ENCODE measurements around the gene TM9SF3. TPM values are rescaled to one million over a fixed set of nuclear protein-coding genes. Genes with fewer than 3 reads are reported as not detected.

Gene TM9SF3

DNA sequence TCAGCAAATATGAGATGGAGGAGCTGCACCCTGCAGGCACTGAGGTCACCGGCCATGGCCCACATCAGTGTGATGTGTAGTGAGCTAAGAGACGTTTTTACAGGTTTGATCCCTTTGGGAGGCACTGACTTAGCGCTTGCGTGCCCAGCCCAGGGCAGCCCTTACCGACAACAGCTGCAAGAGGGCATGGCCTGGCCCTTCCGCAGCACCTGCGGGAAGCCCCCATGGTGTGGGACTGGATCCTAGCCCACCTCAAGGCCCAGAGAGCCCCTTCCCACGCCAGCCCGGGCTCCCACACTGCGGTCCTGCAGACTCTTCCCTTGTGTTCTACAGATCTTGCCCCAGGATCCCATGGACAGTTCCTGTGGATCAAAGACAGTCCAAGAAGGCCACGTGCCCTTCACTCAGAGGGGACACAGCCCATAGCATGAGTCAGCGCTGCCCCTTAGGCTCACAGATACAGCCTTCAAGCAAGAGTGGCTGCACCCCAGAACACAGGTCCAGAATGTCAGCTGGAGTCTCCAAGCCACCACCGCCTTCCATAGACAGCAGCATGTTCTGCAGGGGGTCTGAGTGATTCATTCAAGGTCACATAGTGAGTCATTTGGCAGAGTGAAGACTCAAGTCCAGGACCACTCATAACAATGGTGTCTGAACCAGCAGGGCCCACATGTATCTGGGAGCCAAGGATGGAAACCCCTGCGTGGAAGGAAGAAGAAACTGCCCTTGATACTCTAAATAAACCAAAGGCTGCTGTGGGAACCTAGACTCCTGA is 98.5 kb downstream of the TM9SF3 start:
- no peaks in the 10 kb centered on the region for H3K36me3 ChIP-seq (ENCODE audit: insufficient read depth, low read length)
- H3K4me3 ChIP-seq (ENCODE audit: low read length) = no peak overlapping the region
- no peaks in the 10 kb centered on the region for H3K4me1 ChIP-seq (ENCODE audit: control insufficient read depth, insufficient read depth, low read length)
- no peak overlapping the region for H3K9ac ChIP-seq (ENCODE audit: low read depth, low read length)
- H3K9me3 ChIP-seq (replicated peaks; ENCODE audit: low read length) = no peaks in the 10 kb centered on the region
- H3K27me3 ChIP-seq (ENCODE audit: control insufficient read depth, insufficient read depth, low read length) = peaks cover 9% of the 10 kb centered on the region
- H3K4me2 ChIP-seq (ENCODE audit: low read length) = no peak overlapping the region

GRCh38 chr10:96482815-96483588 is 103.8 kb downstream of the TM9SF3 start:
- H3K9ac ChIP-seq (ENCODE audit: low read depth, low read length) = no peak overlapping the region
- no peaks in the 10 kb centered on the region for H3K36me3 ChIP-seq (ENCODE audit: insufficient read depth, low read length)
- H3K4me2 ChIP-seq (ENCODE audit: low read length) = no peak overlapping the region
- H3K4me3 ChIP-seq (ENCODE audit: low read length) = no peak overlapping the region
- H3K27me3 ChIP-seq (ENCODE audit: control insufficient read depth, insufficient read depth, low read length) = peaks cover 25% of the 10 kb centered on the region
- no peaks in the 10 kb centered on the region for H3K4me1 ChIP-seq (ENCODE audit: control insufficient read depth, insufficient read depth, low read length)
- no peaks in the 10 kb centered on the region for H3K9me3 ChIP-seq (replicated peaks; ENCODE audit: low read length)

DNA sequence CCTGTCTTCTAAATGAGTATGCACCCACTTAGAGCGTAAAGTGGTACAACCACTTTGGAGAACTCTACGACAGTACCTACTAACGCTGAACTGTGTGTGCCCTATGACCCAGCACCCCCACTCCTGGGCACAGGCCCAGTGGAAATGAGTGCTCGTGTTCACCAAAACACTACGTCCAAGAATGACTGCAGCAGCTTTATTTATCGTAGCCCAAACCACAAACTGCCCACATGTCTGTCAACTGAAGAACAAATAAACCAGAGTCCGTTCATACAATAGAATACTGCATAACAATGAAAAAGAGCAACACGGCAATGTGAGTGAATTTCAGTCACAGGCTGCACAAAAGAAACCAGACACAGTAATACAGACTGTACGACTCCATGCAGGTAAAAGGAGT is 108.5 kb downstream of the TM9SF3 start:
- Histone ChIP-seq H3K4me1 (ENCODE audit: control insufficient read depth, insufficient read depth, low read length) (no peaks in the 10 kb centered on the region), H3K36me3 (ENCODE audit: insufficient read depth, low read length) (no peaks in the 10 kb centered on the region), H3K27me3 (ENCODE audit: control insufficient read depth, insufficient read depth, low read length) (peaks cover 21% of the 10 kb centered on the region), H3K9me3 (replicated peaks; ENCODE audit: low read length) (no peaks in the 10 kb centered on the region), H3K4me2 (ENCODE audit: low read length) (no peak overlapping the region), H3K9ac (ENCODE audit: low read depth, low read length) (no peak overlapping the region), H3K4me3 (ENCODE audit: low read length) (no peak overlapping the region)

DNA sequence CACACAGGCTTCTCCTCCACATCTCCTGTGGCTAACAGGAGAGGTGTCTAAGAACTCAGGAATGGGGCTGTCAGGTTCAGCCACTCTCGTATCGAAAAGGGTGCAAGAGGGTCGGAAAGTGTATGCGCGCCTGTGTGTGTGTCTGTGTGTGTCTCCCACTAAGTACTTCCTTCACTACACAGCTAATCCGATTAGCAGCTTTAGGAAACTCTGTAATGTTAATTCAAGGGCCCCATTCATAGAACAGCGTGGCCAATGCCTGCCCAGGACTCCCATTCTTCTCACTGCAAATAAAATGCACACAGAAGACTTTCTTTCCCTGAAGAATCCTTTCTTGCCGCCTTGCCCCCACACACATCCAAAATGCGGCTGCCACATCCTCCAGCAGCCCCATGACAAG is 112.9 kb downstream of the TM9SF3 start:
- H3K27me3 ChIP-seq (ENCODE audit: control insufficient read depth, insufficient read depth, low read length) = peaks cover 5% of the 10 kb centered on the region
- H3K9ac ChIP-seq (ENCODE audit: low read depth, low read length) = no peak overlapping the region
- H3K36me3 ChIP-seq (ENCODE audit: insufficient read depth, low read length) = no peaks in the 10 kb centered on the region
- no peak overlapping the region for H3K4me2 ChIP-seq (ENCODE audit: low read length)
- H3K4me3 ChIP-seq (ENCODE audit: low read length) = no peak overlapping the region
- H3K4me1 ChIP-seq (ENCODE audit: control insufficient read depth, insufficient read depth, low read length) = no peaks in the 10 kb centered on the region
- no peaks in the 10 kb centered on the region for H3K9me3 ChIP-seq (replicated peaks; ENCODE audit: low read length)

GRCh38 chr10:96470116-96470743 is 116.6 kb downstream of the TM9SF3 start:
- no peaks in the 10 kb centered on the region for H3K4me1 ChIP-seq (ENCODE audit: control insufficient read depth, insufficient read depth, low read length)
- peaks cover 6% of the 10 kb centered on the region for H3K27me3 ChIP-seq (ENCODE audit: control insufficient read depth, insufficient read depth, low read length)
- no peak overlapping the region for H3K4me2 ChIP-seq (ENCODE audit: low read length)
- no peaks in the 10 kb centered on the region for H3K36me3 ChIP-seq (ENCODE audit: insufficient read depth, low read length)
- no peak overlapping the region for H3K9ac ChIP-seq (ENCODE audit: low read depth, low read length)
- no peak overlapping the region for H3K4me3 ChIP-seq (ENCODE audit: low read length)
- no peaks in the 10 kb centered on the region for H3K9me3 ChIP-seq (replicated peaks; ENCODE audit: low read length)

DNA sequence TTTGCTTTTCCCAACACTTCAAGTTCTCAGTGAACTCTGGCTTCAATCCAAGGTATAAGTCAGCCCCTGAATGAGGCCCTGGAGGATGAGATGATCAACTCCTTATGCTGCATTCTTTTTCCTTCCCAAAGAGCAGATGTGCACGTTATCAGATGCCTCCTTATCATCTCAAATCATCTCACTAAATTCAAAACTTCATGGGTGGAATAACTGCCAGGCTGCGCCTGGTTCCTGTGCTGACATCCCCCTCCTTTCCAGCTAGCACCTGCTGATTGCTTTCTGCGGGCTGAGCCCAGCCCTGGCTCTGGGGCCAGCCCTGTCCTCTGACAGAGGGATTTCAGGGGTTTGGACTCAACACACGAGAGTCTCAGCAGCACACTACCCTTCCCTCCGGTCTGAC is 118.0 kb downstream of the TM9SF3 start:
- Histone ChIP-seq H3K4me1 (ENCODE audit: control insufficient read depth, insufficient read depth, low read length) (no peaks in the 10 kb centered on the region), H3K9ac (ENCODE audit: low read depth, low read length) (no peak overlapping the region), H3K27me3 (ENCODE audit: control insufficient read depth, insufficient read depth, low read length) (peaks cover 5% of the 10 kb centered on the region), H3K4me3 (ENCODE audit: low read length) (no peak overlapping the region), H3K36me3 (ENCODE audit: insufficient read depth, low read length) (no peaks in the 10 kb centered on the region), H3K4me2 (ENCODE audit: low read length) (no peak overlapping the region), H3K9me3 (replicated peaks; ENCODE audit: low read length) (no peaks in the 10 kb centered on the region)

Small RNA genes within 50 kb of the gene (small RNA-seq; reads per million reads assigned to genes)
- gene RNA5SP324 = not detected
